B cell (primary cell): ENCODE data around the gene APBA3. TPM values are rescaled to one million over a fixed set of nuclear protein-coding genes. Genes with fewer than 3 reads are reported as not detected.

Experiments
- ATAC-seq: fragments of 200-7000 bp; cut with Tn5 transposase; one replicate; pipeline ENCODE4 v1.10.0; 2021; ENCODE audit warnings: low read depth, mild to moderate bottlenecking, moderate number of reproducible peaks, moderate library complexity
- CTCF ChIA-PET: fragments of 350-600 bp; sonication (Branson Sonifier 250); formaldehyde crosslinking; loops from one replicate; lab custom pipeline; 2021; ENCODE audit warnings: antibody characterized with exemption, inconsistent platforms; lab: Charles Lee
- POLR2A ChIA-PET: fragments of 350-600 bp; sonication (Branson Sonifier 250); formaldehyde crosslinking; loops from one replicate; lab custom pipeline; 2021; ENCODE audit warnings: antibody characterized with exemption; lab: Charles Lee
- DNase-seq: peaks from one replicate; pipeline ENCODE4 v3.0.0; 2013
- H2AFZ ChIP-seq: 2 replicates; pipeline ENCODE4 v1.6.1; 2012; ENCODE audit warnings: mild to moderate bottlenecking, low read depth, low read length; ENCODE audit not compliant: insufficient read depth, poor library complexity, severe bottlenecking
- H3K27ac ChIP-seq, 2 donors: 1 replicate in 1 of 2; 2 replicates in 1 of 2; pipeline ENCODE4 v1.5.1; 2012 to 2013; ENCODE audit warnings: low read length in 2 of 2, mild to moderate bottlenecking in 2 of 2, moderate library complexity in 1 of 2
- H3K27me3 ChIP-seq, 4 experiments: fragments of 200-600 bp in 1 of 4; sonication (generic) in 1 of 4; replicated peaks in 1 of 4; 1 replicate in 2 of 4; 2 replicates in 2 of 4; pipeline versions ENCODE4 v1.6.1 to v1.7.0; 2013 to 2016; ENCODE audit warnings: low read length in 3 of 4, mild to moderate bottlenecking in 2 of 4, mixed read lengths in 1 of 4, moderate library complexity in 1 of 4; ENCODE audit not compliant: insufficient read depth in 4 of 4, control insufficient read depth in 3 of 4; ENCODE audit errors: control extremely low read depth in 1 of 4
- H3K36me3 ChIP-seq, 2 experiments: replicated peaks in 1 of 2; 1 replicate in 1 of 2; 2 replicates in 1 of 2; pipeline versions ENCODE4 v1.6.1 to v1.7.1; 2013; ENCODE audit warnings: low read length in 1 of 2; ENCODE audit not compliant: insufficient read depth in 2 of 2, control insufficient read depth in 1 of 2; ENCODE audit errors: control extremely low read depth in 1 of 2, extremely low read depth in 1 of 2
- H3K4me1 ChIP-seq, 2 donors: fragments of 200-600 bp in 1 of 2; sonication (generic) in 1 of 2; 1 replicate in 1 of 2; 2 replicates in 1 of 2; pipeline versions ENCODE4 v1.5.1 to v1.6.1; 2013 to 2017; ENCODE audit warnings: low read length in 2 of 2; ENCODE audit not compliant: control insufficient read depth in 2 of 2, insufficient read depth in 2 of 2
- H3K4me2 ChIP-seq: replicated peaks from 2 replicates; pipeline ENCODE3; 2012; ENCODE audit warnings: mild to moderate bottlenecking, low read depth, low read length; ENCODE audit not compliant: poor library complexity, severe bottlenecking
- H3K4me3 ChIP-seq, 5 experiments: fragments of 200-600 bp in 1 of 5; sonication (generic) in 1 of 5; 1 replicate in 3 of 5; 2 replicates in 2 of 5; pipeline versions ENCODE4 v1.5.1 to v1.7.0; 2011 to 2016; ENCODE audit warnings: low read length in 4 of 5, mild to moderate bottlenecking in 4 of 5, low read depth in 2 of 5, control low read depth in 1 of 5, moderate library complexity in 1 of 5; ENCODE audit not compliant: insufficient read depth in 1 of 5; ENCODE audit errors: control extremely low read depth in 1 of 5, extremely low read depth in 1 of 5
- H3K79me2 ChIP-seq: fragments of 200-600 bp; sonication (generic); one replicate; pipeline ENCODE4 v1.6.0; 2016; ENCODE audit warnings: low read length; ENCODE audit not compliant: control insufficient read depth, insufficient read depth
- H3K9ac ChIP-seq: fragments of 200-600 bp; sonication (generic); 2 replicates; pipeline ENCODE4 v1.6.1; 2017; ENCODE audit warnings: mild to moderate bottlenecking, low read length, moderate library complexity
- H3K9me3 ChIP-seq, 3 donors: one replicate each; pipeline versions ENCODE4 v1.6.1 to v1.7.1; 2013; ENCODE audit warnings: low read length in 2 of 3; ENCODE audit not compliant: control insufficient read depth in 2 of 3, insufficient read depth in 1 of 3; ENCODE audit errors: control extremely low read depth in 1 of 3
- H4K20me1 ChIP-seq: 2 replicates; pipeline ENCODE4 v1.6.0; 2012; ENCODE audit warnings: mild to moderate bottlenecking, low read length; ENCODE audit not compliant: insufficient read depth, control insufficient read depth, poor library complexity, severe bottlenecking
- H3K27ac Mint-ChIP-seq: one replicate; pipeline ENCODE4 v1.8.0; 2021; ENCODE audit warnings: mixed read lengths
- H3K27me3 Mint-ChIP-seq: one replicate; pipeline ENCODE4 v1.8.0; 2021; ENCODE audit warnings: mixed read lengths
- H3K4me1 Mint-ChIP-seq: one replicate; pipeline ENCODE4 v1.8.0; 2021; ENCODE audit warnings: mixed read lengths
- H3K4me3 Mint-ChIP-seq: one replicate; pipeline ENCODE4 v1.8.0; 2021; ENCODE audit warnings: mixed read lengths
- H3K9me3 Mint-ChIP-seq: one replicate; pipeline ENCODE4 v1.8.0; 2022; ENCODE audit warnings: mixed read lengths; ENCODE audit not compliant: insufficient read depth
- CTCF ChIP-seq: fragments of 200-600 bp; IDR thresholded peaks from one replicate; pipeline ENCODE4 v1.8.0; 2022; ENCODE audit warnings: antibody characterized with exemption, mild to moderate bottlenecking
- EZH2 ChIP-seq: IDR thresholded peaks from 2 replicates; pipeline ENCODE4 v1.6.1; 2012; ENCODE audit warnings: borderline replicate concordance, low read depth, mild to moderate bottlenecking, moderate library complexity, low read length; ENCODE audit not compliant: insufficient read depth, poor library complexity, severe bottlenecking
- WGBS: methylation state at CpG from one replicate; pipeline ENCODE4 v1.1.5; 2013; ENCODE audit warnings: missing lambda C conversion rate; ENCODE audit not compliant: insufficient coverage; 5-methylcytosine and 5-hydroxymethylcytosine counted together
- intact Hi-C: fragments of 100-400 bp; cut with micrococcal nuclease; formaldehyde crosslinking; loops from one replicate; pipeline ENCODE4 v1.10.0; 2022
- polyA plus RNA-seq: library from polyadenylated mRNA; depleted of rRNA; stranded (reverse); fragments of >200 nt; gene quantifications from 2 replicates; pipeline ENCODE4 v1.2.3, GENCODE V29; 2012
- total RNA-seq, 2 donors: library from RNA; stranded (reverse); fragments of 120-200 nt in 1 of 2; gene quantifications; 1 replicate in 1 of 2; 2 replicates in 1 of 2; pipeline versions ENCODE4 v1.2.3 to v1.2.4, GENCODE V29; 2013 to 2022

The APBA3 gene
- total and polyA plus RNA-seq, 2 donors (not counting 1 experiment from before 2014, with no cell fraction given), result 61.4 to 91.2 TPM

DNA sequence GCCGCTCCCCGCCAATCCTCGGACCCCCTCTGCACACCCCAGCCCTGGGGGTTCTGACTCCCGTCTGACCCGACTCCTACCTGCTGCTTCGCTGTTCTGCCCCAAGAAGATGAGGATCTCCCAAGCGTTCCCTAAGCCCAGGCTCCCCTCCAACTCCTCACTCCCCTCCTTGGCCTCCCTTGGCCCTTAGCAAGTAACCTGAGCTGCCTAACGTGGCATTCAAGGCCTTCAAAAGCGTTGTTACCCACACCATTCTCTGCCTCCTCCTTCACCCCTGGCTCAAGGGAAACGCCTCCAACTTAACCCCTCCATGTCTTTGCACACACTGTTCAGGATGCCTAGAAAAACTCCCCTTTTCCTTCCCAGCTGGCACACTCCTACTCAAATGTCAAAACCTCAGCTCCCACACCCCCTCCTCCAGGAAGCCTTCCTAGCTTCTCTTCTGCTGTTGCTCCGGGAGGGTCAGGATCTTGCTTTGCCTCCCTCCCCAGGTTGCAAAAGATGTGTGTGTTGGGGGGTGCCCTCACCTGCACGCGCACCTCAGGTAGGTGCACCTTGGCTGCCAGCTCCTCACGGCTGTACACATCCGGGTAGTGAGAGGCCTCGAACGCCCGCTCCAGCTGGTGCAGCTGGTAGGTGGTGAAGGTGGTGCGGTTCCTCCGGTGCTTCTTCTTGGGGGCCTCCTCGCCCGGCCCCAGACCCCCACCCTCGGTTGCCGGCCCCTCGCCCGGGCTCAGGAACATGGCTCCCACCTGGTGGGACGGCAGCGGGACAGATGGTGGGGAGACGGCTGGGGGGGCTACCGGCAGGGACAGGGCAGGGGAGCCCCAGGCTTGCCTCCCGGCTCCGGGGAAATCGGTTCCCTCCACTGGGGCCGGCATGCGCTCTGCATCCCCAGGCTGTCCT lies 9.8 kb upstream of the APBA3 start:
- Histone ChIP-seq H4K20me1 (peaks cover 33% of the 10 kb centered on the region), H3K27me3 (no peaks in the 10 kb centered on the region), H3K4me1 (no peaks in the 10 kb centered on the region), H3K9me3 (no peaks in the 10 kb centered on the region), H3K4me2 (no peak overlapping the region), H3K36me3 (peaks cover 0 to 23% of the 10 kb centered on the region in 2 experiments), H3K4me3 (no peak overlapping the region), H3K27ac (no peak overlapping the region), H3K9ac (no peak overlapping the region), H3K79me2 (peaks cover 7% of the 10 kb centered on the region), H2AFZ (no peak overlapping the region)
- intact Hi-C loops, result no loop called here
- WGBS, result 96% methylated on average over 28 of the region's 35 CpGs
- TF ChIP-seq CTCF, result no peak
- no peak for TF ChIP-seq EZH2
- CTCF ChIA-PET, result interaction anchor here (1.0 kb wide), 1 partner anchor 9 kb away, joined by 3 read pairs; the partner anchor contains the start of gene MRPL54
- Mint-ChIP-seq H3K27me3 (no peaks in the 10 kb centered on the region), H3K4me1 (no peaks in the 10 kb centered on the region), H3K9me3 (no peaks in the 10 kb centered on the region), H3K4me3 (no peak overlapping the region), H3K27ac (no peak overlapping the region)
- POLR2A ChIA-PET, result no interaction called here
- DNase-seq (no peak), ATAC-seq (no peak)
